Prostate gland (tissue), 2 donors: ENCODE measurements around the gene ACOX3.

Experiments used
- POLR2A ChIP-seq: fragments of 450-650 bp; IDR thresholded peaks from one replicate; pipeline ENCODE4 v1.6.1; 2016; ENCODE audit warnings: antibody characterized with exemption, mild to moderate bottlenecking
- TF ChIP-seq, protein P1 (sequence below), 4 experiments: fragments of 200-600 bp in 2 of 4; fragments of 450-650 bp in 2 of 4; sonication (generic) in 2 of 4; IDR thresholded peaks; 1 replicate in 3 of 4; 2 replicates in 1 of 4; pipeline ENCODE4 v1.5.1; 2016 to 2019; ENCODE audit warnings: antibody characterized with exemption in 4 of 4, mild to moderate bottlenecking in 2 of 4, moderate library complexity in 2 of 4

DNA sequence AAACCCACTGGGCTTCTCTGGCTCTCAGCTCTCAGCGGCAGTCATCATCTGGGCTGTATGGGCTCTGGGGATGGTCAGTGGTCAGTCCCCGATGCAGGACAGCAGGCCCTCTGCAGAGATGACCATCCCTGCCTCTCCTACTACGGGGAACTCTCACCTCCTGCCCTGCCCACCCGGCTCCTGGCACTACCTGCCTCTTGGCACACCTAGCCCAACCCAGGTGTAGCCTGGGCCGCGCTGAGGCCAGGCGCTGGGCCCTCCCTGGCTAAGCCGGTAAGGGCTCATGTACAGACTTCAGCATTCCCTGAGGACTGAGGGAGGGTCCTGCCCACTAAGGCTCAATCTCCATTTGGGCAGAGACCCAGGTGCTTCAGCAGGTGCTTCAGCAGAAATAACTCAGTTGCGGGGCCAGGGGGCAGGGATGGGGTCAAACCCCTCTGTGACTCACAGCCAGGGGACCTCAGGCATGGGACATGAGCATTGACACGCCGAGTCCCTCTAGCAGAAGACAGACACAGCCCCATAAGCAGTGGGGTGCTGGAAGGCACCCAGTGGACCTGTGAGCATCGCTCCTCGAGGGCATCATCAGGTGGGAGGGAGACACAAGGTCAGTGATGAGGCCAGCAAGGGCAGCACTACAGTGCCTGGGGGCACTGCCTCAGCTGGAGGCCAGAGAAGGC, 71.0 kb downstream of the ACOX3 start:
- no peak for TF ChIP-seq POLR2A
- TF ChIP-seq, protein P1, sequence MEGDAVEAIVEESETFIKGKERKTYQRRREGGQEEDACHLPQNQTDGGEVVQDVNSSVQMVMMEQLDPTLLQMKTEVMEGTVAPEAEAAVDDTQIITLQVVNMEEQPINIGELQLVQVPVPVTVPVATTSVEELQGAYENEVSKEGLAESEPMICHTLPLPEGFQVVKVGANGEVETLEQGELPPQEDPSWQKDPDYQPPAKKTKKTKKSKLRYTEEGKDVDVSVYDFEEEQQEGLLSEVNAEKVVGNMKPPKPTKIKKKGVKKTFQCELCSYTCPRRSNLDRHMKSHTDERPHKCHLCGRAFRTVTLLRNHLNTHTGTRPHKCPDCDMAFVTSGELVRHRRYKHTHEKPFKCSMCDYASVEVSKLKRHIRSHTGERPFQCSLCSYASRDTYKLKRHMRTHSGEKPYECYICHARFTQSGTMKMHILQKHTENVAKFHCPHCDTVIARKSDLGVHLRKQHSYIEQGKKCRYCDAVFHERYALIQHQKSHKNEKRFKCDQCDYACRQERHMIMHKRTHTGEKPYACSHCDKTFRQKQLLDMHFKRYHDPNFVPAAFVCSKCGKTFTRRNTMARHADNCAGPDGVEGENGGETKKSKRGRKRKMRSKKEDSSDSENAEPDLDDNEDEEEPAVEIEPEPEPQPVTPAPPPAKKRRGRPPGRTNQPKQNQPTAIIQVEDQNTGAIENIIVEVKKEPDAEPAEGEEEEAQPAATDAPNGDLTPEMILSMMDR (IDR thresholded peaks at IDR 0.05) = no peak
